Esophagus muscularis mucosa (tissue), 2 donors: ENCODE data around the gene DNAJC15.

Experiments used
- POLR2A ChIP-seq: fragments of 450-650 bp; IDR thresholded peaks from one replicate; pipeline ENCODE4 v1.6.1; 2017; ENCODE audit warnings: antibody characterized with exemption, moderate library complexity, mild to moderate bottlenecking, low read depth
- POLR2AphosphoS5 ChIP-seq, 2 donors: sonication (generic); formaldehyde crosslinking; IDR thresholded peaks; one replicate each; pipeline ENCODE4 v1.6.1; 2017; ENCODE audit warnings: antibody characterized with exemption in 2 of 2

DNA sequence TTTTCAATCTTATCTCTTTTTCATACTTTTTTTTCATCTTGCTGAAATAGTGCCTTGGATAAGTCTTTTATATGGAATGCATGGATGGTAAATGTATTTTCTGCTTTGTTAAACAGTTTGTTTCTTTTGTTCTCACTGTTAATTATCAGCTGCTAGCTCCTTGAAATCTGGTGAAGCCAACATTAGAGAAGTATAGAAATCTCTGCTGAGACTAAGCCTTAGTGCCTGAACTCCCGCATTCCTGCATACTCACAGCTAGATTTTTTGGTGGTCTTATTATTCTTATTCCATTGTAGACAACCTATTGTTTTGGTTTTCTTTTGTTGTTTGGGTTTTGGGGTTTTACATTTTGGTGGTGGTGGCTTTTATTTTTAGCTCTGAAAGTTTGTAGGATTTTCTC lies 48.4 kb downstream of the DNAJC15 start:
- TF ChIP-seq POLR2A (no peak), POLR2AphosphoS5 (IDR thresholded peaks at IDR 0.05) (no peak)
